Stimulated activated CD4-positive, alpha-beta T cell treated with anti-CD3 and anti-CD28 coated beads, TNF-alpha, amount 100 ng/mL, for 24 hours (primary cell): ENCODE data around the gene BLM.

Experiments used
- DNase-seq, 3 experiments: peaks; one replicate each; pipeline ENCODE4 v3.0.0-alpha.2; 2020; ENCODE audit warnings: low read depth in 3 of 3

BLM gene

DNA sequence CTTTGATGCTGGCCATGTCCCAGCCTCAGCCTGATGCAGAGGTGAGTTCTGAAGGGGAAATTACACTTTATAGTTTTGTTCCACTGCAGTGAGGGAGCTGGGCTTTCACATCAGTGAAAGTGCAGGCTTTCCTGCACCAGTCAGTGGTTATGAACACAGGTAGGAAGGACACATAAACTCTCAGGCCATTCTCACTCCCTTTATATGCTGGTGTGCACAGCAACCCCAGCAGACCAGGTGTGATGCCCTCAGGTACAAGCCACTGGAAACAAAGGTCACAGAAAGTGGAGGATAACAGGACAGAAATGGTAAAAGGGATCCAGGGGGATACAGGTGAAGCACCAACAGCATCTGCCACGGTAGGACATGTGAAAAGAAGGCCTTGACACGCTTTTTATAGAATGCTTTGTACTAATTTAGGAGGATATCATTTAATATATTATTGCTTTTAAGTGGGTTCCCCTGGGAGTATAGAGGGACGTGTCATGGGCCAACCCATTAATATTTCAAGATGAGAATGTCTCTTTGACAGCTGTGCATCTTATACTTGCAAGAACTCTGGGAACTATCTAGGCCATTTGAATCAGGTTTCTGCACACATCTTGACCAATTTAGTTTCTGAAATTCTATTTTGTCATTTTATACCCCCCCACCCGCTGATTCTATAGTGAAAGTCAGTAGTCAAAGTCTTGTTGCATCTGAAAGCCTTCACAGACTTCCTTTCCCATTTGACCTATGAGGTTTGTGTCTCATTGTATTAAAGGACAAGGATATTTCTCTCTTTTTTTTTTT is 25.0 kb upstream of the BLM start:
- no peak for DNase-seq

DNA sequence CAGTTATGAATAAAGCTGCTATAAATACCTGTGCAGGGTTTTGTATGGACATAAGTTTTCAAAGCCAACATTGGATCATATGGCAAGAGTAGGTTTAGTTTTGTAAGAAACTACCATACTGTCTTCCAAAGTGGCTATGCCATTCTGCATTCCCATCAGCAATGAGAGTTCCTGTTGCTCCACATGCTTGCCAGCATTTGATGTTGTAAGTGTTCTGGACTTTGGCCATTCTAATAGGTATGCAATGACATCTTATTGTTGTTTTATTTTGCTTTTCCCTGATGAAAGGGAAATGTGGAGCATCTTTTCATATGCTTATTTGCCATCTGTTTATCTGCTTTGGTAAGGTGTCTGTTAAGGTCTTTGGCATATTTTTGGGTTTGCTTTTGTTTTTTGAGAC is 22.2 kb upstream of the BLM start:
- DNase-seq, result no peak

DNA sequence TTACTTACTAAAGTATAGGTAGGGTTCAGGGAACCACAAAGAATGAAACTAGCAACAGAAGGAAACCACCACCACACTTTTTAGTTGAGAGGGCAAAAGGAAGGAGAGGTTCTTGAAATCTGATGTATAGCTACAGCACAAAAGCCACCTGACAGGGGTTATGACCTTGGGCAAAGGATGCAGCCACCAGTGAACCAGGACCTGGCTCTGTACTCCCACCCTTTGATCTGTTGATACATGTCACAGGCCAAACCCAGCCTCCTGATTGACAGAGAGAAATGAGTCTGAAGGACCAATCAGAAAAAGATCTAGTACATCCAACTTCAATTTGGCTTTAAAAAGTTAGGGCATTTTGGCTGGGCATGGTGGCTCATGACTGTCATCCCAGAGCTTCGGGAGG is 20.0 kb upstream of the BLM start:
- no peak for DNase-seq

DNA sequence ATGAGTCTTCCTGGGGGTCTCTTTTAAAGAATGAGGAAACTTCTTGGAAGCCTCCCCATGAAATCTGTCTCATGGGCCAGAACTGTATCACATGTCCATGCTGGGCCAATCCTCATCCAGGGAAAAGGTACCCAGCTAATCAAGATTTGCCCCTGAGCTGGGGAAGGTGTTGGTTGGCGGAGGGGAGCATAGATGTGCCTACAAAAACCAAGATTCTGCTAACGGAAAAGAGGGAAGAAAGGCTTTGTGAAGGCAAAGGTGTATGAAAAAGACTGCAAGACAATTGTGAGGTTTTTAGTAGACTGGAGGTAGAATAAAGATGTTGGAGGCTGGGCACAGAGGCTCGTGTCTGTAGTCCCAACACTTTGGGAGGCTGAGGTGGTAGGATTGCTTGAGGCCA is 18.5 kb upstream of the BLM start:
- no peak for DNase-seq

DNA sequence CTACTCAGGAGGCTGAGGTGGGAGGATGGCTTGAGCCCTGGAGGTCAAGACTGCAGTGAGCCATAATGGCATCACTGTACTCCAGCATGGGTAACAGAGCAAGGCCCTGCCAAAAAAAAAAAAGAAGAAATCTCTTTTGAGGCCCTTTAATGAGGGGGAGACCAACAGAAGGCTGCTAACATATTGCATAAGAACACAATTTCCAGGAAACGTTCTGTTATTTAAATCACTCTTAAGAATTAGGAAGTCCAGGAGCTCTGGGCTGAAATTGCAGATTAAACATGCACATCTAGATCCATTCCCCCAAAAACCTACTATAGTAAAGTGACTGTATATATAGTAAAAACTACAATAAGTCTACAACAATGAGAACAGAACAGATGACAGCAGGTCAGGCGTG is 16.1 kb upstream of the BLM start:
- DNase-seq, result no peak

DNA sequence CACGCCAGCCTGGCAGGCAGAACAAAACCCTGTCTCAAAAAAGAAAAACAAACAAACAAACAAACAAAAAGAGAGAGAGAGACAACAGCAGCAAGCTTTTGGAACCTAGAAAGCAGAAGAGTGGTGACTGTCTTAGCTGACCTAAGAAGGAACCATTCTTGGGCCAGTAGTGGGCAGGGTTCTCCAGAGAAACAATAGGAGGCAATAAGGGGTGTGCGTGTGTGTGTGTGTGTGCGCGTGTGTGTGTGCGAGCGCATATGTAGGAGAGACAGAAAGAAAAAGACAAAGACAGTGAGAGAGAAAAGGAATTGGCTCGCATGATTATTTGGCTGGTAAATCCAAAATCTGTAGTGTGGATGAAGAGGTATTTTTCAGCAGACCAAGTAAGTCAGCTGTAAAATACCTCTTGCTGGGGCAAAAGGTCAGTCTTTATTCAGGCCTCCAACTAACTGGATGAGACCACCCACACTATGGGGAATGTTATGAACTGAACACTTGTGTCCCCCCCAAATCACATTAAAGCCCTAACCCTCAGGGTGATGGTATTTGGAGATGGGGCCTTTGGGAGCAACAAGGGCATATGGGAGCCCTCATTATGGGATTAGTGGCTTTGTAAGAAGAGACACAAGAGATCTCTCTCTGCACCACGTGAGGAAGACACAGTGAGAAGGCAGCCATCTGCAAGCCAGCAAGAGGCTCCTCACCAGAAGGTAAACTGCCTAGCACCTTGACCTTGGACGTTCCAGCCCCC is 15.1 kb upstream of the BLM start:
- DNase-seq, result no peak

DNA sequence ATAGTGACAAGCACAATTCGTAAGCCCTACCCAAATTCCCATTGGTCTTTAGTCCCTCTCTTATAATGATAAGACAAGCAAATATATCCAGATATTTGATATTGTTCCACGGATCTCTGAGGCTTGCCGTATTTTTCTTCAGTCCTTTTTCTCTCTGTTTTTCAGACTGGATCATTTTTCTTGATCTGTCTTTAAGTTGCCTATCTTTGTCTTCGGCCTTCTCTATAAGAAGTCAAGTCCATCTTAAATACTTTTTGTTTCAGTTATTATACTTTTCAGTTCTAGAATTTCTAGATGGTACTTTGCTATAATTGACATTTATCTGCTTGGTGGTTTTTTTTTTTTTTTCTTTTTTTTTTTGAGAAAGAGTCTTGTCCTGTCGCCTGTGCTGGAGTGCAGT is 13.7 kb upstream of the BLM start:
- DNase-seq, result no peak

DNA sequence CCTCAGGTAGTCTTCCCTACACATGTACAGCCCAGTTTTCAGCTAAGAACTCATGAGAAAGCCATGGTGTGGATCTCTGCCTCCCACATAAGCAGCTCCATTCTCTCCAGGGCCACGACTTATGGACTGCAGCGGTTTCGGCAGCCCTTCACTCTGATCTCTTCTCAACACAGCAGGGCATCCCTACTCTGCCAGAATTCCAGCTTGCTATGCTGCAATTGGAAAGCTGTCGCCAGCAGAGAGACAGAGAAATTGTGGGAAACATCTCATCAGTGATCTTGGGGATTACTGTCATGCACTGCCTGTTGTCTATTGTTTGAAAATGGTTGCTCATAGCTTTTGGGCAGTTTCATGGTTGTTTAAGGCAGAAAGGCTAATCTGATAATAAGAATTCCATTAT is 11.9 kb upstream of the BLM start:
- no peak for DNase-seq

DNA sequence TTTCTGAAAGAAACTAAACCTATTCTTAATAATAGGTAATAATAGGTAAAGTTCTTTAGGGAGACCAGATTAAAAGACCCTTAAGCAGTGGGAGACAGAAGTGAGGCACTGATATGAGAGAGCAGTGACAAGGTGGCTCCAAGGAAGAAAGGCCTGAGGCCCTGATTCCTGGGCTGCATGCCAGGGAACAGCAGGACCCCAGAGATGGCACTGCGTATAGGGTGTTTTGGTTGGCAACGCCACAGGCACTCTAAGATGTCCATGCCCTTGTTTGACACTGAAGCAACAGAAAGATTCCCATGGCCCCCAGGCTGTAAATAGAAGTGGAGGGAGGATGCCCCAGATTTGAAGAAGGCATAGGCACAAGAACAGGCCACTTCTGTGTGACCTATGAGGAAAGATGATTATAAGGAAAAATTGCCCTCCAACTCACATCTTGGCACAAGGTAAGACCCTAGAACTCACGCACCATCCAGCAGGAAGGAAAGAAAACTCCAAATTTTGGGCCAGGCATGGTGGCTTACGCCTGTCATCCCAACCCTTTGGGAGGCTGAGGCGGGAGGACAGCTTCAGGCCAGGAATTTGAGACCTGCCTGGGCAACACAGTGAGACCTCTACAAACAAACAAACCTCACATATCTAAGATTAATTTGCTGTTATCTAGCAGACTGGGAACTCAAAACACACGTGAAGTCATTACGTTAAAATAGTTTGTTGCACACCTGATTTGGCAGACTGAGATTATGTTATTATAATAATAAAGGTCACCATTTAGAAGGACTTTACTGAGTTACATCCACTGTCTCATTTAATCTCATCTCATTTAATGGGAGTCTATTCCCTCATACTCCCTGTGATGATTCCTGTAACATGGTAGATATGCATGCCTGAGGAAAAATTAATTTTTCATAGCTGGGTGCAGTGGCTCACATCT is 10.5 kb upstream of the BLM start:
- DNase-seq, result no peak

DNA sequence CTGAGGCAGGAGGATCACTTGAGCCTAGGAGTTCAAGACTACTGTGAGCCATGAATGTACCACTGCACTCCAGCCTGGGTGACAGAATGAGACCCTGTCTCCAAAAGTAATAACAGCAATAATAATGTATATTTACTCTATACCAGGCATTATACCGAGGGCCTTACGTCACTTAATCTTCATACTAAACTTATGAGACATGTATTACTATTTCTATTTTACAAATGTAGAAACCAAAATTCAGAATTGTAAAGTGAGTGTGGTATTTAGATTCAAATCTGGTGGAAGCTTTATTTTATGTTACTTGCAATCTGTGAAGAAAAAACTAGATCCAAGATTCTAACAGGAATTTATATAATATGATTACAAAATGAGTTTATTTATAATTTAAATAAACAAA is 9.7 kb upstream of the BLM start:
- DNase-seq, result no peak

DNA sequence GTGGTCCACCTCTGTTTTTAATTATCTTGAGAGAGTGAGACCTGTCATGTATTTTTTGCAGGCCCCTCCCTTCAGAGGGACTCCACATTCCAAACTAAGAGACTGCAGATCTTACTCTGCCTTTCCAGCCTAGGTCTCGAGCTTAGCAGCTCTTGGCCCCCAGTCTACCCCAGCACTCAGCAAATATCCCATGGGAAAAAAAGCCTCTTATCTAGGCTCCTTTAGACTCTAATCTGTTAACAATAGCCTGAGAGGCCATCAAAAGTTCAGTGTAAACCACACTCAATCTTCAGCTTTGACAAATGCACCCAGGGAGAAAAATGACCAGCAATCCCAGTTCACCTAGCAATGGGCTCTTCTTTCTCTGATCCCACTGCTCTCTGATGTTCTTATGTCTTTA is 8.6 kb upstream of the BLM start:
- no peak for DNase-seq

DNA sequence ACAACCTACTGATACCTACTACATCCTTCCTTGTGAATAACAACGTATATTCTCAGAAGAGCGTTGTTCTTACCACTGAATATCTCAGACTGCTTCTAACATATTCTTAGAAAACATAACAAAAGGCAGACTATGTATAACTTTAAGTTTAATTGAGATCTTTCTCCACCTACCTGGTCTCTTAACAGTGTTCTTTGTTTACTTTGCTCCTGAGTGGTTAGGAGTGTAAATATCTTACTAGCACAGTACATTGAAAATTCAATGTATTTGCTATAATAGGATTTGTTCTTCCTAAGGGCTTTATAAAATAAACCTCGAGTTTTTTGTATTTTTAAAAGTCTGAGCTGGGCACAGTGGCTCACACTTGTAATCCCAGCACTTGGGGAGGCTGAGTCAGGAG is 7.9 kb upstream of the BLM start:
- DNase-seq, result no peak

DNA sequence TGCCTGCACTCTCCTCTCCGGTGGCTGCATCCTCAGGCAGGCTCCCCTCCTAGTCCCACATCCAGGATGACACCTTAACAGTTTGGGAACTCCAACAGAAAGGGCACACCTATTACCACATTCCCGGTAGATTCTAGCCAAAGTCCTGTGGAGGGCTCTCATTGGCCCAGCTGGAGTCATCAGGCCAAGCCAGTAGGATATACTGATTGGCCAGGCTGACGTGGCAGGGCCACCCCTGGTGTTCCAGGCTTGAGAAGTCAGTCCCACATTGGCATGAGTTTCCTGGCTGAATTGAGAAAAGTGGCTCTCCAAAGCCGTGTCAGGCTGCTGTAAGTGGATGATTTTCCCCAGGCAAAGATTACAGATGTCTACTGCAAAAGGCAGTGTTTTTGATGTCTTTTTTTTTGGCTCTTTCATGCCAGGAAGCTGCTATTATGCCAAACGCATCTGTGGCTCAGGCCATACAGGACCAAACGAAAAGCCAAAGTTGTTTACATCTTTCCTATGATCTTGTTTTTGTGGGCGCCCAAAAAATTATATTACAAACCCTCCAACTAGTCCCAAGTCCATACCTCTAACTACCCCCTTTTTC is 6.6 kb upstream of the BLM start:
- DNase-seq, result no peak

DNA sequence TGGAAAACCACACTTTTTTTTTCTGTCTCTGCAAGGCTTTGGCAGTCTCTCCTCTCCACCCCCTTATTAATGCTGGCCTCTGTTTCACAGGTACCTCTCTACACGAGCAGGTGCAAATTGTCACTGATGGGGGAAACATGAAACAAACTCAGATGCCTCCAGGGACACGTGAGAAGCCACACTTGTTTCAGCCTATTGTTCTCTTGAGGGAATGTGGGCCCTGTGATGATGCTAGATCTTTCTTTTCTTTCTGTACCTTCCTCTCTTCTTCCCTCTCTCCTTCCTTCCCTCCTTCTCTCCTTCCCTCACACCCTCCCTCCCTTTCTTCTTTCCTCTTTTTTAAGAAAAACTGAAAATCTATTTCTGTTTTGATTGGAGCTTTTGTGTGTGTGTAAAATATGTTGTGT is 5.7 kb upstream of the BLM start:
- DNase-seq, result no peak

DNA sequence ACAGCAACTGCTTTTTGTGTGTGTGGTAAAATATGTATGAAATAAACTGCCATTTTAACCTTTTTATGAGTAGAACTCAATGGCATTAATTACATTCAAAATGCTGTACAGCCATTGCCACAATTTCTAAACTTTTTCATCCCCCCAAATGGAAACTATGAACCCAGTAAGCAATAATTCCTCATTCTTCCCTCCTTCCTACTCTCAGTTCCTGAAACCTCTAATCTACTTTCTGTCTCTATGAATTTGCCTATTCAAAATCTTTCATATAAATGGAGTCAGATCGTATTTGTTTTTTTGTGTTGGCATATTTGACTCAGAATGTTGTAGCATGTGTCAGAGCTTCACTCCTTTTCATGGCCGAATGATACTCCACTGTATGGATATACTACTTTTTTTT is 5.3 kb upstream of the BLM start:
- no peak for DNase-seq

DNA sequence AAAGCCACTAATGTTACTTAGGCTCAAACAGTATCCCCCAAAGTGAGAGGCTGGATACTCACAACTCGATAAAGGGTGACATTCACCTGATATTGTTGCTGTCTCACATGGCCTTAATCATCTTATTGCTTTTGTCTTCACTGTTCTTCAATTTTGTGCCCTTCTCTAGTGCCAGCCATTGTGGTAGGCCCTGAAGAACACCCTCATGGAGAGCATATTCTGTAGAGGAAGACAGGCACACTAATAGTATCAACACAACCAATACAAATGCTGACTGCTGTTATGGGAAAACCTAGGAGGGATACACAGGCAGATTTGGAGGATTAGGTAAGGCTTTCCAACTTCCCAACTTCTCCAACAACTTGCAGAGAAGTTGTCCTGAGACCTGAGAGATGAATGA is 4.1 kb upstream of the BLM start:
- DNase-seq, result no peak

DNA sequence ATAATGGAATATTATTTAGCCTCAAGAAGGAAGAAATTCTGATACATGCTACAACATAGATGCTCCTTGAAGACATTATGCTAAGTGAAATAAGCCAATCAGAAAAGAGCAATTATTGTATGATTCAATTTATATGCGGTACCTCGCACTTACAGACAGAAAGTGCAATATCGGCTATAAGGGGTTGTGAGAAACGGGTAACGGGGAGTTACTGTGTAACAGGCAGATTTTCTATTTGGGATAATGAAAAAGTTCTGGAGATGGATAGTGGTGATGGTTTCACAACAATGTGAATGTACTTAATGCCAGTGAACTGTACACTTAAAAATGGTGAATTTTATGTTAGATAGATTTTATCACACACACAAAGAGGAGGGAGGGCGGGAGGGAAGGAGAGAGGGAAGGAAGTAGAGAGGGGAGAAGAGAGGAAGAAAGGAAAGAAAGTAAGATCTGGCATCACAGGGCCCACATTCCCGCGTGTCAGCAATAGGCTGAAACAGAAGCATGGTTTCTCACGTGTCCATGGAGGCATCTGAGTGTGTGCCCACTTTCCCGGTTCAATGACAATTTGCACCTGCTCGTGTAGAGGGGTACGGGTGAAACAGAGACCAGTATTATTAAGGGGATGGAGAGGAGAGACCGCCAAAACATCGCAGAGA is 700 bp upstream of the BLM start:
- no peak for DNase-seq

DNA sequence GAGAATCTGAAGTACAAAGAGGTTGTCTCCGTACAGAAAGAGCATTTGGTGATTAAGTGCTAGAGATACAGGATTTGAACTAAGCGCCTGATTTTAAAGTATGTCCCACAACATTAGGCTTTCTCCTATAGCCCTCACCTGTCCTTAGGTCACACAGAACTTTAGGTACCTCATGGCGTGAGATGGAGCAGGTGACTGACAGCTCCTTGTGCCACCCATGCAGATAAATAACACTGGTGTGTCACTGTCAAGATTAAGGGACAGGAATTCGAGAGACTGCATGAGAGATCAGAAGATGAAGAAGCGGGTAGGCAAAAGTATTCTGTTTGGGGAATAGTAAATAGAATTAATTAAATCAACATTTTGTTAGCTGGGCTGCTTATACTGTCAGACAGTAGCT is 1.1 kb downstream of the BLM start:
- DNase-seq, result no peak

DNA sequence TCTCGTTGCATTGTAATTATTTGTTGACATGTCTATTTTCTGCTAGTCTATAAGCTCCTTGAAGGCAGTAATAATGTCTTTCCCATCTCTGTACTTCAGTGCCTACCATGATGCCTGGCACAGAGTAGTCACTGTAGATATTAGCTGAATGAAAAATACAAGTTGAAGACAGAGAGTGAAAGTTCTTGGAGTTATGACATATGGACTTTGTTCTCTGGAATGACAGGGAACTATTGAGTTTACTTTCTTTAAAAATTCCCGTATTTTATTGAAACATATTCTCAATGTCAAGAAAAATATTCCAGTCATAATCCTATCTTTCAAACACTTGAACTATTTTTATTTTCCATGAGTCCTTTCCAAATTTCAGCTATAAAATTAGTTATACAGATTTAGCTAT is 3.0 kb downstream of the BLM start:
- no peak for DNase-seq

DNA sequence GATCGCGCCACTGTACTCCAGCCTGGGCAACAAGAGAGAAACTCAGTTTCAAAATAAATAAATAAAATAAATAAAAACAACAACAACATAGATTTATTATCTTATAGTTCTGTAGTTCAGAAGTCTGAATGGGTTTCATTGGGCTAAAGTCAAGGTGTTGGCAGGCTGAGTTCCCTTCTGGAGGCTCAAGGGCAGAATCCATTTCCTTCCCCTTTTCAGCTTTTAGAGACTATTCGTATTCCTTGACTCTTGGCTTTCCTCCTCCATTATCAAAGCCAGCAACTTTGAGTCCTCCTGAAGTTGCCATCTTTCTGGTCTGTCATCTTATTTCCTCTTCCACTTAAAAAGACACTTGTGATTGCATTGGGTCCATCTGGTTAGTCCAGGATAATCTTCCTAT is 12.1 kb downstream of the BLM start:
- no peak for DNase-seq

DNA sequence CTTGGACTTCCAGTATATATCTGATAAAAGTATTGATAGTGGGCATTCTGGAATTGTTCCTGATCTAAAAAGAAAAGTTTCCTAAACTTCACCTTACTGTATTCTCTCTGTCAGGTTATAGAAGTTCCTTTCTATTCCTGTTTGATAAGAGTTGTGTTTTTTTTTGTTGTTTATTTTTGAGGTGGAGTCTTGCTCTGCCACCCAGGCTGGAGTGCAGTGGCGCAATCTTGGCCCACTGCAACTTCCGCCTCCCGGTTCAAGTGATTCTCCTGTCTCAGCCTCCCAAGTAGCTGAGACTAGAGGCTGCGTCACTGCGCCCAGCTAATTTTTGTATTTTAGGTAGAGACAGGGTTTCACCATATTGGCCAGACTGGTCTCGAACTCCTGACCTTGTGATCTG is 13.1 kb downstream of the BLM start:
- DNase-seq, result no peak

DNA sequence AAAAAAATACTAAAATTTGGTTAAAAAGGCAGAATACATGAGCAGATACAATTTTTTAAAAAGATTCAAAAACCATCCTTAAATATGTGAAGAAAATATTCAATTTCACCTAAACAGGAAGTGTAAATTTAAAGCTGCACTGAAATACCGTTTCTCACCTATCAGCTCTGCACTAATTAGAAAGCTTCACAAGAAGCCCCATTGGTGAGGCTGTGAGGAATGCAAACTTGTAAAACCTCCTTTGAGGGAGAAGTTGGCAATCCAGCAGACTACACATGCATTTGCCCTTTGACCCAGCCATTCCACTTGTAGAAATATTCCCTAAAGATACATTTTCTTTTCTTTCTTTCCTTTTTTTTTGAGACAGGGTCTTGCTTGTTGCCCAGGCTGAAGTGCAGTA is 18.8 kb downstream of the BLM start:
- DNase-seq, result no peak
